Adrenal gland (tissue), 12 donors: ENCODE results near the gene PALMD. TPM values are rescaled to one million over a fixed set of nuclear protein-coding genes. Genes with fewer than 3 reads are reported as not detected.

Source experiments
- DNase-seq, 7 donors: peaks; one replicate each; pipeline ENCODE4 v3.0.0-alpha.2; 2019 to 2020
- H3K27ac ChIP-seq, 5 donors: fragments of 200-600 bp; sonication (generic) in 4 of 5; 1 replicate in 3 of 5; 2 replicates in 2 of 5; pipeline versions ENCODE4 v1.5.1 to v1.8.0; 2016 to 2020; ENCODE audit warnings: mild to moderate bottlenecking in 1 of 5
- H3K27me3 ChIP-seq: fragments of 200-600 bp; 2 replicates; pipeline ENCODE4 v1.8.0; 2021
- H3K36me3 ChIP-seq, 2 donors: fragments of 200-600 bp; replicated peaks in 1 of 2; 1 replicate in 1 of 2; 2 replicates in 1 of 2; pipeline versions ENCODE4 v1.5.1 to v1.8.0; 2018 to 2022
- H3K4me1 ChIP-seq, 2 donors: fragments of 200-600 bp; replicated peaks in 1 of 2; 1 replicate in 1 of 2; 2 replicates in 1 of 2; pipeline versions ENCODE4 v1.5.1 to v1.8.0; 2018 to 2021
- H3K4me3 ChIP-seq, 4 donors: fragments of 200-600 bp; sonication (generic) in 3 of 4; one replicate each; pipeline ENCODE4 v1.5.1; 2016 to 2018
- H3K9me3 ChIP-seq, 3 donors: fragments of 200-600 bp; sonication (generic) in 1 of 3; replicated peaks in 1 of 3; 1 replicate in 2 of 3; 2 replicates in 1 of 3; pipeline versions ENCODE4 v1.5.1 to v1.8.0; 2016 to 2021
- POLR2A ChIP-seq, 2 donors: fragments of 450-650 bp; IDR thresholded peaks; one replicate each; pipeline ENCODE4 v1.6.1; 2017; ENCODE audit warnings: antibody characterized with exemption in 2 of 2, mild to moderate bottlenecking in 2 of 2, moderate library complexity in 1 of 2
- WGBS, 4 donors: extraction: QIAGEN DNeasy Blood & Tissue Kit in 2 of 4; methylation state at CpG; one replicate each; pipeline versions ENCODE4 v1.1.5 to v1.1.7; 2013 to 2017; 5-methylcytosine and 5-hydroxymethylcytosine counted together
- intact Hi-C, 2 donors: fragments of 100-400 bp; cut with DNase I; formaldehyde crosslinking; loops; one replicate each; pipeline versions ENCODE4 v1.14.1 to v1.15.0; 2022 to 2023
- polyA plus RNA-seq, 3 donors: library from polyadenylated mRNA; stranded (reverse); fragments of 200-250 nt in 2 of 3; fragments of 350-450 nt in 1 of 3; fragmentation: Illumina TruSeq in 1 of 3; extraction: RNeasy Lipid Tissue Mini Kit (QIAGEN cat#74804) in 1 of 3; gene quantifications; one replicate each; pipeline ENCODE4 v1.2.3, GENCODE V29; 2013 to 2014
- total RNA-seq, 9 donors: library from RNA; depleted of rRNA in 4 of 9; stranded (reverse); fragments of >200 nt in 4 of 9; fragments of 120-200 nt in 1 of 9; fragmentation: NEBNext Ultra II Directional in 1 of 9; extraction: Animal tissue kit (Norgen Biotek cat#: 25700) in 1 of 9; gene quantifications; one replicate each; pipeline versions ENCODE4 v1.1.0 to v1.2.4, GENCODE V29; 2013 to 2023
- TF ChIP-seq, protein P1 (sequence below), 6 experiments: fragments of 450-650 bp in 4 of 6; fragments of 200-600 bp in 2 of 6; sonication (generic) in 1 of 6; IDR thresholded peaks; 1 replicate in 5 of 6; 2 replicates in 1 of 6; pipeline versions ENCODE4 v1.5.1 to v1.8.0; 2016 to 2021; ENCODE audit warnings: antibody characterized with exemption in 6 of 6, mild to moderate bottlenecking in 2 of 6, moderate library complexity in 1 of 6
- donor health status: healthy with polysubstance abuse.
- donor health status: Bipolar disorder and iron deficiency.
- donor health status: DM: yes; HTN: yes; CAD: no.
- donor health status: DM: no; HTN: no; CAD: no.
- donor health status: DM: no; HTN: no; CAD: no.
- donor health status: DM: yes; HTN: yes; CAD: no.

PALMD gene
- total and polyA plus RNA-seq, 12 donors, result 35.8 to 189 (median 66.0) TPM

DNA sequence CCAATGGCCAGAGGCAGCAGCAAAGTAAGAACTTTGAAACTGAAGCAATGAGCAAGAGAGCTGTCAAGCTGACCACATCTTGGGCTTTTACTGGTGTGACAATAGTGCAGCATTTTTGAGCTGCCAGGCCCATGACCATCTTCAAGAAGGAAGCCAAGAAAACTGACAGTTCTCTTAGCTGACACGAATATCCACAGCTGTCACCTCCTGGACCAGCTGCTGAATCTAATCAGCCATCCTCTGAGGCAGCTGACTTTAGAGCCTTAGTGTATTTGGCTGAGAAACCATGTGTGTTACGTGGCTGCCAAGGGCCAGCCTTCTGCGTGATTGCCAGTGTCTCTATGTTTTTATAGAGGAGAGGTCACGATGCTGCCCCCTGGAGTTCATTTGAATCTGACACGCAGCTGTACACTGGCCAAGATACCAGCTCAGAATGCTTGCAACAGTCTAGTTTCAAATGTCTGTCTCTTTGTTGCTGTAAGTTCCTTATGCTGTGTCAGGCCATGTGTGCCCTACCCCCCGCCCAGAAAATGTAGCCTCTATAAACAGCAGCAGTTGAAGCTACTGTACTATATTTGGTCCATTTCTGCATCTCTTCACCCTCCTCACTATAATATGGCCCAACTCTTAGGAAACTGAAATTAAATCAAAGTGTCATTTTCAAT lies 39.7 kb downstream of the PALMD start:
- Histone ChIP-seq H3K4me1 (peaks cover 7 to 17% of the 10 kb centered on the region in 2 donors), H3K27me3 (no peaks in the 10 kb centered on the region), H3K27ac (peak overlapping the region in 4 of 5 donors; percentile 13 to 57 (median 48)), H3K4me3 (no peak overlapping the region), H3K36me3 (peaks cover 0 to 26% of the 10 kb centered on the region in 2 donors), H3K9me3 (no peaks in the 10 kb centered on the region)
- peak; percentile 83 to 96 (median 91) for DNase-seq
- 5 to 21% (median 9%) methylated on average over 5 to 6 of the region's 6 CpGs for WGBS, 4 donors
- TF ChIP-seq, protein P1, sequence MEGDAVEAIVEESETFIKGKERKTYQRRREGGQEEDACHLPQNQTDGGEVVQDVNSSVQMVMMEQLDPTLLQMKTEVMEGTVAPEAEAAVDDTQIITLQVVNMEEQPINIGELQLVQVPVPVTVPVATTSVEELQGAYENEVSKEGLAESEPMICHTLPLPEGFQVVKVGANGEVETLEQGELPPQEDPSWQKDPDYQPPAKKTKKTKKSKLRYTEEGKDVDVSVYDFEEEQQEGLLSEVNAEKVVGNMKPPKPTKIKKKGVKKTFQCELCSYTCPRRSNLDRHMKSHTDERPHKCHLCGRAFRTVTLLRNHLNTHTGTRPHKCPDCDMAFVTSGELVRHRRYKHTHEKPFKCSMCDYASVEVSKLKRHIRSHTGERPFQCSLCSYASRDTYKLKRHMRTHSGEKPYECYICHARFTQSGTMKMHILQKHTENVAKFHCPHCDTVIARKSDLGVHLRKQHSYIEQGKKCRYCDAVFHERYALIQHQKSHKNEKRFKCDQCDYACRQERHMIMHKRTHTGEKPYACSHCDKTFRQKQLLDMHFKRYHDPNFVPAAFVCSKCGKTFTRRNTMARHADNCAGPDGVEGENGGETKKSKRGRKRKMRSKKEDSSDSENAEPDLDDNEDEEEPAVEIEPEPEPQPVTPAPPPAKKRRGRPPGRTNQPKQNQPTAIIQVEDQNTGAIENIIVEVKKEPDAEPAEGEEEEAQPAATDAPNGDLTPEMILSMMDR (IDR thresholded peaks at IDR 0.05), result peak; percentile 42 to 67 (median 59)
- no peak for TF ChIP-seq POLR2A (IDR thresholded peaks at IDR 0.05)
- intact Hi-C loops, result loop anchor here in 1 of 2 donors (10.0 kb wide), 1 partner anchor 501 kb away; no protein-coding TSS in a partner anchor

- Histone ChIP-seq H3K27ac (no peak overlapping the region), H3K9me3 (no peaks in the 10 kb centered on the region), H3K4me1 (peaks cover 0 to under 1% of the 10 kb centered on the region in 2 donors), H3K36me3 (peaks cover 0 to 25% of the 10 kb centered on the region in 2 donors), H3K27me3 (no peaks in the 10 kb centered on the region), H3K4me3 (no peak overlapping the region)
- intact Hi-C loops, result no loop called here
- no peak for DNase-seq
- 82 to 90% (median 88%) methylated on average over 2 of the region's 2 CpGs for WGBS, 4 donors
- TF ChIP-seq POLR2A (IDR thresholded peaks at IDR 0.05), result no peak
- TF ChIP-seq, protein P1 (IDR thresholded peaks at IDR 0.05), result no peak
These were observed 45.3 kb downstream of the PALMD start for GRCh38 chr1:99691175-99691574.

DNA sequence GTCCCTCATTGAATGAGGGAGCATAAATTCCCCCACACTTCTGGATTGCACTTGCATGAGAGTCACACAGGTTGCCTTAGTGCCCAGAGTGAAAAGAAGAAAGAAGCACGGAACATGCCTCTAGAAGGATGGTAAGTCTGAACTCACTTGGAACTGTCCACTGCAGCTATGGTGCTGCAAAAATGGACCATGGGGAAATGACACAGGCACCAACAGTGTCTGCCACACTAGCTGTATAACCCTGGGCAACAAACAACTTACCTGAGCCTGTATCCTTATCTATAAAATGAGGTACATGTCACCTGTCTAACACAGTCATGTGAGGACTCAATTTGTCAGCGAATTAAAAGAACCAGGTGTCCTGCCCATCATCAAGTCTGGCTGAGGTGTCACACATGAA lies 50.7 kb downstream of the PALMD start:
- Histone ChIP-seq H3K27me3 (no peaks in the 10 kb centered on the region), H3K4me3 (no peak overlapping the region), H3K9me3 (no peaks in the 10 kb centered on the region), H3K4me1 (no peaks in the 10 kb centered on the region), H3K27ac (no peak overlapping the region), H3K36me3 (no peaks in the 10 kb centered on the region)
- intact Hi-C loops, result no loop called here
- TF ChIP-seq, protein P1 (IDR thresholded peaks at IDR 0.05), result no peak
- TF ChIP-seq POLR2A (IDR thresholded peaks at IDR 0.05), result no peak
- WGBS, 4 donors, result 89 to 98% (median 92%) methylated on average over 2 of the region's 2 CpGs
- no peak for DNase-seq

DNA sequence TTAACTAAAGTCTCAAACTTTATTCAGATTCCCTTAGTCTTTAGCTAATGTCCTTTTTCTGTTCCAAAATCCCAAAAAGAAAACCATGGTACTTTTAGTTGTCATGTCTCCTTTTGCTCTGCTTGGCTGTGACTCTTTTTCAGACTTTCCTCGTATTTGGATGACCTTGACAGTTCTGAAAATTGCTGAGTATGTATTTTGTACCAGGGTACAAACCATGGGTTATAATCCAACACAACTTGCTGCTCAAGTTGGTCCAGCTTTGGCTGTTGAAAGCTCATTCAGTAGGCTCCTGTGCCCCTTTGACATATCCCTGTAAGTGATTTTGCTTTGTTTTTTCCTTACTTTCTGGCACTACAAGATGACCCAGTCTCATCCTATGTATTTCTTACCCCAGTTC lies 51.7 kb downstream of the PALMD start:
- Histone ChIP-seq H3K4me1 (no peaks in the 10 kb centered on the region), H3K27ac (no peak overlapping the region), H3K4me3 (no peak overlapping the region), H3K36me3 (no peaks in the 10 kb centered on the region), H3K9me3 (no peaks in the 10 kb centered on the region), H3K27me3 (no peaks in the 10 kb centered on the region)
- DNase-seq, result no peak
- 18 to 47% (median 34%) methylated on average over 1 of the region's 1 CpG for WGBS, 4 donors
- intact Hi-C loops, result no loop called here
- TF ChIP-seq, protein P1 (IDR thresholded peaks at IDR 0.05), result no peak
- TF ChIP-seq POLR2A (IDR thresholded peaks at IDR 0.05), result no peak
